ENCODE results near the gene DOHH.

Gene DOHH

GRCh38 chr19:3492919-3493318 is 7.6 kb downstream of the DOHH start:
- no peaks in the 10 kb centered on the region for H3K9me2 ChIP-seq (replicated peaks; ENCODE audit: low read depth, low read length)
- peaks cover 3% of the 10 kb centered on the region; the same call in 1 of the 2 replicates for H3K79me2 ChIP-seq (ENCODE audit: insufficient read depth, low read length)
- no peaks in the 10 kb centered on the region for H3F3A ChIP-seq (ENCODE audit: low read depth)
- H3K4me1 ChIP-seq (ENCODE audit: insufficient read depth, low read length, poor library complexity, severe bottlenecking), result no peaks in the 10 kb centered on the region
- H3K4me3 ChIP-seq (ENCODE audit: low read length, poor library complexity, severe bottlenecking), result no peak overlapping the region
- TF ChIP-seq, protein P1, sequence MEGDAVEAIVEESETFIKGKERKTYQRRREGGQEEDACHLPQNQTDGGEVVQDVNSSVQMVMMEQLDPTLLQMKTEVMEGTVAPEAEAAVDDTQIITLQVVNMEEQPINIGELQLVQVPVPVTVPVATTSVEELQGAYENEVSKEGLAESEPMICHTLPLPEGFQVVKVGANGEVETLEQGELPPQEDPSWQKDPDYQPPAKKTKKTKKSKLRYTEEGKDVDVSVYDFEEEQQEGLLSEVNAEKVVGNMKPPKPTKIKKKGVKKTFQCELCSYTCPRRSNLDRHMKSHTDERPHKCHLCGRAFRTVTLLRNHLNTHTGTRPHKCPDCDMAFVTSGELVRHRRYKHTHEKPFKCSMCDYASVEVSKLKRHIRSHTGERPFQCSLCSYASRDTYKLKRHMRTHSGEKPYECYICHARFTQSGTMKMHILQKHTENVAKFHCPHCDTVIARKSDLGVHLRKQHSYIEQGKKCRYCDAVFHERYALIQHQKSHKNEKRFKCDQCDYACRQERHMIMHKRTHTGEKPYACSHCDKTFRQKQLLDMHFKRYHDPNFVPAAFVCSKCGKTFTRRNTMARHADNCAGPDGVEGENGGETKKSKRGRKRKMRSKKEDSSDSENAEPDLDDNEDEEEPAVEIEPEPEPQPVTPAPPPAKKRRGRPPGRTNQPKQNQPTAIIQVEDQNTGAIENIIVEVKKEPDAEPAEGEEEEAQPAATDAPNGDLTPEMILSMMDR (conservative IDR thresholded peaks at IDR 0.05; ENCODE audit: low read length), result no peak
- no peak for TF ChIP-seq EZH2phosphoT487 (IDR thresholded peaks at IDR 0.05; ENCODE audit: borderline replicate concordance)
- no peak overlapping the region for H3K9ac ChIP-seq (ENCODE audit: low read depth, low read length, poor library complexity, severe bottlenecking)
- no peak overlapping the region for H3K4me2 ChIP-seq (ENCODE audit: low read depth, low read length, poor library complexity, severe bottlenecking)
- no peaks in the 10 kb centered on the region for H3K9me3 ChIP-seq (ENCODE audit: insufficient read depth, low read depth, low read length)
- no peaks in the 10 kb centered on the region for H3K27me3 ChIP-seq (ENCODE audit: insufficient read depth, low read length, poor library complexity, severe bottlenecking)
- no peaks in the 10 kb centered on the region for H4K20me1 ChIP-seq (ENCODE audit: insufficient read depth, low read length, poor library complexity, severe bottlenecking)
- H3K36me3 ChIP-seq (ENCODE audit: insufficient read depth, low read length), result peaks cover 5% of the 10 kb centered on the region; the same call in 1 of the 2 replicates
- H2AFZ ChIP-seq (ENCODE audit: low read length), result no peak overlapping the region

- no peaks in the 10 kb centered on the region for H3F3A ChIP-seq (ENCODE audit: low read depth)
- H3K4me3 ChIP-seq (ENCODE audit: low read length, poor library complexity, severe bottlenecking), result no peak overlapping the region
- H3K36me3 ChIP-seq (ENCODE audit: insufficient read depth, low read length), result peaks cover 5% of the 10 kb centered on the region; the same call in 1 of the 2 replicates
- H3K4me2 ChIP-seq (ENCODE audit: low read depth, low read length, poor library complexity, severe bottlenecking), result no peak overlapping the region
- H3K9me2 ChIP-seq (replicated peaks; ENCODE audit: low read depth, low read length), result no peaks in the 10 kb centered on the region
- no peaks in the 10 kb centered on the region for H3K4me1 ChIP-seq (ENCODE audit: insufficient read depth, low read length, poor library complexity, severe bottlenecking)
- H3K79me2 ChIP-seq (ENCODE audit: insufficient read depth, low read length), result peaks cover 2% of the 10 kb centered on the region; the same call in 1 of the 2 replicates
- H3K27me3 ChIP-seq (ENCODE audit: insufficient read depth, low read length, poor library complexity, severe bottlenecking), result no peaks in the 10 kb centered on the region
- no peak overlapping the region for H3K9ac ChIP-seq (ENCODE audit: low read depth, low read length, poor library complexity, severe bottlenecking)
- H3K9me3 ChIP-seq (ENCODE audit: insufficient read depth, low read depth, low read length), result no peaks in the 10 kb centered on the region
- H4K20me1 ChIP-seq (ENCODE audit: insufficient read depth, low read length, poor library complexity, severe bottlenecking), result no peaks in the 10 kb centered on the region
- TF ChIP-seq EZH2phosphoT487 (IDR thresholded peaks at IDR 0.05; ENCODE audit: borderline replicate concordance), result no peak
- TF ChIP-seq, protein P1 (conservative IDR thresholded peaks at IDR 0.05; ENCODE audit: low read length), result no peak
- H2AFZ ChIP-seq (ENCODE audit: low read length), result no peak overlapping the region
These were observed 8.2 kb downstream of the DOHH start for GRCh38 chr19:3492131-3492839.

- Histone ChIP-seq H4K20me1 (ENCODE audit: insufficient read depth, low read length, poor library complexity, severe bottlenecking) (no peaks in the 10 kb centered on the region), H3K9ac (ENCODE audit: low read depth, low read length, poor library complexity, severe bottlenecking) (no peak overlapping the region)
These were observed 8.9 kb downstream of the DOHH start for GRCh38 chr19:3491396-3492119.

More at GRCh38 chr19:3491396-3492119, 8.9 kb downstream of the DOHH start:
- Histone ChIP-seq H3F3A (ENCODE audit: low read depth) (no peaks in the 10 kb centered on the region), H3K4me3 (ENCODE audit: low read length, poor library complexity, severe bottlenecking) (no peak overlapping the region), H3K27me3 (ENCODE audit: insufficient read depth, low read length, poor library complexity, severe bottlenecking) (no peaks in the 10 kb centered on the region), H3K4me2 (ENCODE audit: low read depth, low read length, poor library complexity, severe bottlenecking) (no peak overlapping the region), H3K4me1 (ENCODE audit: insufficient read depth, low read length, poor library complexity, severe bottlenecking) (no peaks in the 10 kb centered on the region), H2AFZ (ENCODE audit: low read length) (no peak overlapping the region), H3K9me3 (ENCODE audit: insufficient read depth, low read depth, low read length) (no peaks in the 10 kb centered on the region), H3K9me2 (replicated peaks; ENCODE audit: low read depth, low read length) (no peaks in the 10 kb centered on the region), H3K79me2 (ENCODE audit: insufficient read depth, low read length) (no peaks in the 10 kb centered on the region), H3K36me3 (ENCODE audit: insufficient read depth, low read length) (peaks cover 5% of the 10 kb centered on the region; the same call in 1 of the 2 replicates)
- TF ChIP-seq, protein P1 (conservative IDR thresholded peaks at IDR 0.05; ENCODE audit: low read length), result no peak
- no peak for TF ChIP-seq EZH2phosphoT487 (IDR thresholded peaks at IDR 0.05; ENCODE audit: borderline replicate concordance)
